Measurements from ENCODE around the gene ZNF219. TPM values are rescaled to one million over a fixed set of nuclear protein-coding genes. Genes with fewer than 3 reads are reported as not detected.

Gene ZNF219
- total and polyA plus RNA-seq, 2 of the 13 experiments (the other 11 are each of a cell fraction or from before 2014, with no cell fraction given): 34.5 to 36.6 TPM

DNA sequence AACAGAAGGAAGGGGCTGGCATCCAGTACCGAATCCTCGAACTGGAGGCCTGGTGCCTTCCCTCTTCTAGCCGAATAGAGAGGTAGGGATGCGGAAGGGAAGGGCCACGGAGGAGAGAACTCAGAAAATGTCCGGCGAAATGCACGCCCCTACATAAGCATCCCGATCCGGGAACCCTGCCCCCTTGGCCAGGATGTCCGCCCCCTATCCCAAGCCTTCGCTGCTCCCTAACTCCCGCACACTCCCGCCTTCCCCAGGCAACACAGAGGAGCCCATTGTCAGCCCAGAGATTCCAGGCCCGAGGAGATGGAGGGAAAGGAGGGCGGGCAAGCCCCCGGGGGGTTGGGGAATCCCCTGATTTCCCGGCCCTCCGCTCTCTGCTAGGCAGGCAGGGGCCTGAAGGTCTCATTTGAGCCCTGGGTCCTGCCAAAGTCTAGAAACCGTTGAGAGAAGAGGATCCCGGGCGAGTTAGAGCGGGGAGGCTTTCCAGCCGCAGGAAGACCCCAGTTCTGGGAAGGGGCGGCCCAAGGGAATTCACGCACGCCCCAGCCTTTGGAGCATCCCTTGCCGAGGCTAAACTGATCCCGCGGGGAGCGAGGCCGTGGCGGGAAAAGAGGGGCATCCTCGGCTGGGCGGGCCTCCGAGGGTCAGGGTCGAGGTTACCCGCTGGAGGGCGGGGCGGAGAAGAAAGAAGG lies 28.9 kb downstream of the ZNF219 start (continued):
- TF ChIP-seq, protein P1, sequence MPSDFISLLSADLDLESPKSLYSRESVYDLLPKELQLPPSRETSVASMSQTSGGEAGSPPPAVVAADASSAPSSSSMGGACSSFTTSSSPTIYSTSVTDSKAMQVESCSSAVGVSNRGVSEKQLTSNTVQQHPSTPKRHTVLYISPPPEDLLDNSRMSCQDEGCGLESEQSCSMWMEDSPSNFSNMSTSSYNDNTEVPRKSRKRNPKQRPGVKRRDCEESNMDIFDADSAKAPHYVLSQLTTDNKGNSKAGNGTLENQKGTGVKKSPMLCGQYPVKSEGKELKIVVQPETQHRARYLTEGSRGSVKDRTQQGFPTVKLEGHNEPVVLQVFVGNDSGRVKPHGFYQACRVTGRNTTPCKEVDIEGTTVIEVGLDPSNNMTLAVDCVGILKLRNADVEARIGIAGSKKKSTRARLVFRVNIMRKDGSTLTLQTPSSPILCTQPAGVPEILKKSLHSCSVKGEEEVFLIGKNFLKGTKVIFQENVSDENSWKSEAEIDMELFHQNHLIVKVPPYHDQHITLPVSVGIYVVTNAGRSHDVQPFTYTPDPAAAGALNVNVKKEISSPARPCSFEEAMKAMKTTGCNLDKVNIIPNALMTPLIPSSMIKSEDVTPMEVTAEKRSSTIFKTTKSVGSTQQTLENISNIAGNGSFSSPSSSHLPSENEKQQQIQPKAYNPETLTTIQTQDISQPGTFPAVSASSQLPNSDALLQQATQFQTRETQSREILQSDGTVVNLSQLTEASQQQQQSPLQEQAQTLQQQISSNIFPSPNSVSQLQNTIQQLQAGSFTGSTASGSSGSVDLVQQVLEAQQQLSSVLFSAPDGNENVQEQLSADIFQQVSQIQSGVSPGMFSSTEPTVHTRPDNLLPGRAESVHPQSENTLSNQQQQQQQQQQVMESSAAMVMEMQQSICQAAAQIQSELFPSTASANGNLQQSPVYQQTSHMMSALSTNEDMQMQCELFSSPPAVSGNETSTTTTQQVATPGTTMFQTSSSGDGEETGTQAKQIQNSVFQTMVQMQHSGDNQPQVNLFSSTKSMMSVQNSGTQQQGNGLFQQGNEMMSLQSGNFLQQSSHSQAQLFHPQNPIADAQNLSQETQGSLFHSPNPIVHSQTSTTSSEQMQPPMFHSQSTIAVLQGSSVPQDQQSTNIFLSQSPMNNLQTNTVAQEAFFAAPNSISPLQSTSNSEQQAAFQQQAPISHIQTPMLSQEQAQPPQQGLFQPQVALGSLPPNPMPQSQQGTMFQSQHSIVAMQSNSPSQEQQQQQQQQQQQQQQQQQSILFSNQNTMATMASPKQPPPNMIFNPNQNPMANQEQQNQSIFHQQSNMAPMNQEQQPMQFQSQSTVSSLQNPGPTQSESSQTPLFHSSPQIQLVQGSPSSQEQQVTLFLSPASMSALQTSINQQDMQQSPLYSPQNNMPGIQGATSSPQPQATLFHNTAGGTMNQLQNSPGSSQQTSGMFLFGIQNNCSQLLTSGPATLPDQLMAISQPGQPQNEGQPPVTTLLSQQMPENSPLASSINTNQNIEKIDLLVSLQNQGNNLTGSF (CRISPR knock-in tag; IDR thresholded peaks at IDR 0.05): 0 out of 2 replicates have a peak, but pooled peaks have one; percentile 22
- TF ChIP-seq PHF21A (CRISPR knock-in tag; IDR thresholded peaks at IDR 0.05): peak; percentile 77
- no peak; the same call in 1 of the 2 replicates for TF ChIP-seq ZNF354B (CRISPR knock-in tag; IDR thresholded peaks at IDR 0.05)
- TF ChIP-seq IRF2 (CRISPR knock-in tag; IDR thresholded peaks at IDR 0.05): peak; percentile 27; the same call in 1 of the 2 replicates
- TF ChIP-seq, protein P2, sequence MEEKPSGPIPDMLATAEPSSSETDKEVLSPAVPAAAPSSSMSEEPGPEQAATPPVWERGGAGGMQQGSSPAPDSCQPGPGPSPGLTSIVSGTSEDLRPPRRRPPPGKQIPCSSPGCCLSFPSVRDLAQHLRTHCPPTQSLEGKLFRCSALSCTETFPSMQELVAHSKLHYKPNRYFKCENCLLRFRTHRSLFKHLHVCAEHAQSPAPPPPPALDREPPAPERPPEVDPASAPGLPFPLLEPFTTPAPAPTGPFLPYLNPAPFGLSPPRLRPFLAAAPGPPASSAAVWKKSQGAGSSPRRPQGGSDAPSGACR (CRISPR knock-in tag; IDR thresholded peaks at IDR 0.05): no peak
- TF ChIP-seq HOXA5 (CRISPR knock-in tag; IDR thresholded peaks at IDR 0.05): 0 out of 2 replicates have a peak, but pooled peaks have one; percentile 24
- TF ChIP-seq ZNF788 (CRISPR knock-in tag; IDR thresholded peaks at IDR 0.05; ENCODE audit: borderline replicate concordance): peak; percentile 80; the same call in 1 of the 2 replicates
- TF ChIP-seq ZNF75D (CRISPR knock-in tag; IDR thresholded peaks at IDR 0.05; ENCODE audit: borderline replicate concordance): no peak
- no peak for TF ChIP-seq ZNF251 (CRISPR knock-in tag; IDR thresholded peaks at IDR 0.05)
- no peak; the same call in 1 of the 2 replicates for TF ChIP-seq ZNF761 (CRISPR knock-in tag; conservative IDR thresholded peaks at IDR 0.05)
- TF ChIP-seq, protein P3, sequence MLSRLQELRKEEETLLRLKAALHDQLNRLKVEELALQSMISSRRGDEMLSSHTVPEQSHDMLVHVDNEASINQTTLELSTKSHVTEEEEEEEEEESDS (CRISPR knock-in tag; IDR thresholded peaks at IDR 0.05; ENCODE audit: borderline replicate concordance): no peak
- peak; percentile 45 for TF ChIP-seq SAP130 (CRISPR knock-in tag; IDR thresholded peaks at IDR 0.05; ENCODE audit: low read depth)
- TF ChIP-seq MTA3 (CRISPR knock-in tag; IDR thresholded peaks at IDR 0.05): no peak
- no peak for TF ChIP-seq ZNF878 (CRISPR knock-in tag; IDR thresholded peaks at IDR 0.05)
- no peak for TF ChIP-seq STAG1 (CRISPR knock-in tag; IDR thresholded peaks at IDR 0.05)
- no peak; the same call in 1 of the 2 replicates for TF ChIP-seq ZNF713 (CRISPR knock-in tag; IDR thresholded peaks at IDR 0.05)
- TF ChIP-seq, protein P4, sequence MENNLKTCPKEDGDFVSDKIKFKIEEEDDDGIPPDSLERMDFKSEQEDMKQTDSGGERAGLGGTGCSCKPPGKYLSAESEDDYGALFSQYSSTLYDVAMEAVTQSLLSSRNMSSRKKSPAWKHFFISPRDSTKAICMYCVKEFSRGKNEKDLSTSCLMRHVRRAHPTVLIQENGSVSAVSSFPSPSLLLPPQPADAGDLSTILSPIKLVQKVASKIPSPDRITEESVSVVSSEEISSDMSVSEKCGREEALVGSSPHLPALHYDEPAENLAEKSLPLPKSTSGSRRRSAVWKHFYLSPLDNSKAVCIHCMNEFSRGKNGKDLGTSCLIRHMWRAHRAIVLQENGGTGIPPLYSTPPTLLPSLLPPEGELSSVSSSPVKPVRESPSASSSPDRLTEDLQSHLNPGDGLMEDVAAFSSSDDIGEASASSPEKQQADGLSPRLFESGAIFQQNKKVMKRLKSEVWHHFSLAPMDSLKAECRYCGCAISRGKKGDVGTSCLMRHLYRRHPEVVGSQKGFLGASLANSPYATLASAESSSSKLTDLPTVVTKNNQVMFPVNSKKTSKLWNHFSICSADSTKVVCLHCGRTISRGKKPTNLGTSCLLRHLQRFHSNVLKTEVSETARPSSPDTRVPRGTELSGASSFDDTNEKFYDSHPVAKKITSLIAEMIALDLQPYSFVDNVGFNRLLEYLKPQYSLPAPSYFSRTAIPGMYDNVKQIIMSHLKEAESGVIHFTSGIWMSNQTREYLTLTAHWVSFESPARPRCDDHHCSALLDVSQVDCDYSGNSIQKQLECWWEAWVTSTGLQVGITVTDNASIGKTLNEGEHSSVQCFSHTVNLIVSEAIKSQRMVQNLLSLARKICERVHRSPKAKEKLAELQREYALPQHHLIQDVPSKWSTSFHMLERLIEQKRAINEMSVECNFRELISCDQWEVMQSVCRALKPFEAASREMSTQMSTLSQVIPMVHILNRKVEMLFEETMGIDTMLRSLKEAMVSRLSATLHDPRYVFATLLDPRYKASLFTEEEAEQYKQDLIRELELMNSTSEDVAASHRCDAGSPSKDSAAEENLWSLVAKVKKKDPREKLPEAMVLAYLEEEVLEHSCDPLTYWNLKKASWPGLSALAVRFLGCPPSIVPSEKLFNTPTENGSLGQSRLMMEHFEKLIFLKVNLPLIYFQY (CRISPR knock-in tag; IDR thresholded peaks at IDR 0.05; ENCODE audit: borderline replicate concordance): no peak
- TF ChIP-seq MED8 (CRISPR knock-in tag; IDR thresholded peaks at IDR 0.05; ENCODE audit: insufficient replicate concordance): peak; percentile 72
- TF ChIP-seq ZFAT (CRISPR knock-in tag; conservative IDR thresholded peaks at IDR 0.05): no peak
- no peak for TF ChIP-seq NFIC (IDR thresholded peaks at IDR 0.05; ENCODE audit: low read length)

Data from HepG2 (cell line).